Retinal pigment epithelial cell (primary cell): ENCODE measurements around the gene MED6.

ENCODE experiments used
- DNase-seq: peaks from one replicate; pipeline ENCODE4 v3.0.0-alpha.2; 2010; ENCODE audit warnings: low read depth
- H3K4me3 ChIP-seq: 2 replicates; pipeline ENCODE4 v1.5.1; 2011; ENCODE audit warnings: mild to moderate bottlenecking, low read length, control low read depth, moderate library complexity
- CTCF ChIP-seq: conservative IDR thresholded peaks from 2 replicates; pipeline ENCODE4 v1.5.1; 2011; ENCODE audit warnings: low read depth, low read length, control low read depth, inconsistent platforms

The MED6 gene

GRCh38 chr14:70601162-70601561, 707 bp upstream of the MED6 start:
- peak; percentile 74 for DNase-seq
- H3K4me3 ChIP-seq, result peak overlapping the region; percentile 59
- TF ChIP-seq CTCF, result no peak

DNA sequence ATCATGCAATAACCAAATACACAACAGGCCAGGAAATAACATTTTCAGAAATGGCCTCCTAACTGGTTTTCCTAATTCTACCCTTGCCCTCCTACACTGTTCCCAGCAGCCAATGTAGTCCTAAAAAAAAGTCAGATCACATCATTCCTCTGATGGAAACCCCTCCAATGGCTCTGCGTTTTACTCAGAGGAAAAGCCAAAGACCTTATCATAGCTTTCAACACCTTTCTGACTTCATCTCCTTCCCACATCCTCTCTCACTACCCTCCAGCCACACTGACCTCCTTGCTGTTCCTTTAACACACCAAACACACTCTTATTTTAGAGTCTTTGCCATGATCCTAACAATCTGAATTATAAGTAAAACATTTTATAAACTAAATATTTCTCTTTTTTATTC, 1.1 kb downstream of the MED6 start:
- peak overlapping the region; percentile 99 for H3K4me3 ChIP-seq
- TF ChIP-seq CTCF, result no peak
- DNase-seq, result no peak

- no peak for TF ChIP-seq CTCF
- DNase-seq, result no peak
- H3K4me3 ChIP-seq, result no peak overlapping the region
Observed at GRCh38 chr14:70597731-70598130, 2.7 kb downstream of the MED6 start.

- no peak for TF ChIP-seq CTCF
- DNase-seq, result no peak
- no peak overlapping the region for H3K4me3 ChIP-seq
Observed at GRCh38 chr14:70595443-70596185, 4.8 kb downstream of the MED6 start.

- DNase-seq, result no peak
- no peak for TF ChIP-seq CTCF
- H3K4me3 ChIP-seq, result no peak overlapping the region
Observed at GRCh38 chr14:70594461-70594860, 6.0 kb downstream of the MED6 start.

GRCh38 chr14:70585231-70585630, 15.2 kb downstream of the MED6 start:
- H3K4me3 ChIP-seq, result no peak overlapping the region
- no peak for DNase-seq
- peak; percentile 17 for TF ChIP-seq CTCF

- DNase-seq, result peak; percentile 84
- peak overlapping the region; percentile 15 for H3K4me3 ChIP-seq
Observed at GRCh38 chr14:70576891-70577290, 23.6 kb downstream of the MED6 start.

More at GRCh38 chr14:70576891-70577290, 23.6 kb downstream of the MED6 start:
- TF ChIP-seq CTCF, result no peak
